GDM1 (cell line): ENCODE results near the gene FAM135A.
"Not testable (repeated sequence)": the region's sequence is repeated elsewhere in the genome, so short reads cannot be mapped to it uniquely, and the experiment has no call there.

ENCODE experiments used
- DNase-seq: peaks from one replicate; lab custom pipeline; 2025; lab: John Stamatoyannopoulos, UW

The FAM135A gene

GRCh38 chr6:70547905-70548304 is 134.6 kb downstream of the FAM135A start:
- DNase-seq = no peak

- no peak for DNase-seq
Measured at GRCh38 chr6:70549327-70549726, 136.0 kb downstream of the FAM135A start.

GRCh38 chr6:70551566-70551965 is 138.3 kb downstream of the FAM135A start:
- no peak for DNase-seq

- DNase-seq = not testable (repeated sequence)
Measured at GRCh38 chr6:70552286-70552940, 139.1 kb downstream of the FAM135A start.

GRCh38 chr6:70552974-70553373 is 139.7 kb downstream of the FAM135A start:
- no peak for DNase-seq

GRCh38 chr6:70557998-70558397 is 144.7 kb downstream of the FAM135A start:
- no peak for DNase-seq

- DNase-seq = not testable (repeated sequence)
Measured at GRCh38 chr6:70562401-70562800, 149.1 kb downstream of the FAM135A start.

- DNase-seq = no peak
Measured at GRCh38 chr6:70563530-70563929, 150.2 kb downstream of the FAM135A start.

- peak; percentile 80 for DNase-seq
Measured at GRCh38 chr6:70566751-70567382, 153.6 kb downstream of the FAM135A start, which contains the start of gene SDHAF4. Gene SDHAF4 (plus strand): TSS chr6:70566930. CDS start chr6:70566941, 11 bp downstream.

- DNase-seq = no peak
Measured at GRCh38 chr6:70574643-70575042, 161.3 kb downstream of the FAM135A start.

- no peak for DNase-seq
Measured at GRCh38 chr6:70575899-70576495, 162.7 kb downstream of the FAM135A start.

- DNase-seq = no peak
Measured at GRCh38 chr6:70586114-70586513, 172.8 kb downstream of the FAM135A start.

GRCh38 chr6:70590400-70590799 is 177.1 kb downstream of the FAM135A start:
- DNase-seq = no peak

GRCh38 chr6:70592391-70593117 is 179.2 kb downstream of the FAM135A start:
- DNase-seq = no peak

- no peak for DNase-seq
Measured at GRCh38 chr6:70593118-70593486, 179.8 kb downstream of the FAM135A start.

- no peak for DNase-seq
Measured at GRCh38 chr6:70599187-70599586, 185.9 kb downstream of the FAM135A start.

- no peak for DNase-seq
Measured at GRCh38 chr6:70601014-70601413, 187.7 kb downstream of the FAM135A start.

GRCh38 chr6:70604254-70604653 is 190.9 kb downstream of the FAM135A start:
- no peak for DNase-seq

GRCh38 chr6:70607371-70607770 is 194.1 kb downstream of the FAM135A start:
- DNase-seq = not testable (repeated sequence)

GRCh38 chr6:70609181-70609580 is 195.9 kb downstream of the FAM135A start:
- DNase-seq = not testable (repeated sequence)
